Panc1 (cell line): Measurements from ENCODE around the gene CS. TPM values are rescaled to one million over a fixed set of nuclear protein-coding genes. Genes with fewer than 3 reads are reported as not detected.
A peak's percentile ranks its signal among the peaks of the same experiment; 100 is the strongest.

Experiments
- ATAC-seq: fragments of 200-7000 bp; cut with Tn5 transposase; 2 replicates; pipeline ENCODE4 v1.9.1; 2020; ENCODE audit warnings: mild to moderate bottlenecking, moderate library complexity
- BruUV-seq: library from RNA; stranded (reverse); fragments of 400-500 nt; replicated peaks from 2 replicates; lab custom pipeline; 2021; lab: Mats Ljungman, UMichigan
- CTCF ChIA-PET: fragments of 300-600 bp; sonication (Branson Sonifier 250); formaldehyde crosslinking; loops from one replicate; lab custom pipeline; 2022; ENCODE audit warnings: antibody characterized with exemption; lab: Charles Lee
- POLR2A ChIA-PET: fragments of 300-600 bp; sonication (Branson Sonifier 250); formaldehyde crosslinking; loops from one replicate; lab custom pipeline; 2022; ENCODE audit warnings: antibody characterized with exemption; lab: Charles Lee
- DNase-seq: peaks from one replicate; pipeline ENCODE4 v3.0.0-alpha.2; 2010; ENCODE audit warnings: low read depth, low spot score
- H3K27ac ChIP-seq: 2 replicates; pipeline ENCODE4 v1.5.1; 2011; ENCODE audit warnings: mild to moderate bottlenecking, low read length, inconsistent platforms
- H3K27me3 ChIP-seq: fragments of 200-500 bp; sonication (Bioruptor generic); 2 replicates; pipeline ENCODE4 v1.6.0; 2014; ENCODE audit warnings: low read length, inconsistent platforms; ENCODE audit not compliant: control insufficient read depth, insufficient read depth
- H3K36me3 ChIP-seq: fragments of 200-500 bp; sonication (Bioruptor generic); 2 replicates; pipeline ENCODE4 v1.5.1; 2014; ENCODE audit warnings: inconsistent platforms, mild to moderate bottlenecking, low read length, moderate library complexity; ENCODE audit not compliant: control insufficient read depth, insufficient read depth
- H3K4me1 ChIP-seq: 2 replicates; pipeline ENCODE4 v1.5.1; 2011; ENCODE audit warnings: inconsistent platforms, mild to moderate bottlenecking, low read length, moderate library complexity; ENCODE audit not compliant: control insufficient read depth, insufficient read depth
- H3K4me3 ChIP-seq, 2 experiments: 2 replicates each; pipeline ENCODE4 v1.5.1; 2011 to 2012; ENCODE audit warnings: low read depth in 2 of 2, low read length in 2 of 2, mild to moderate bottlenecking in 2 of 2, inconsistent platforms in 1 of 2, moderate library complexity in 1 of 2
- H3K9me3 ChIP-seq: fragments of 200-500 bp; sonication (Bioruptor generic); 2 replicates; pipeline ENCODE4 v1.5.1; 2014; ENCODE audit warnings: low read depth, mild to moderate bottlenecking, inconsistent platforms, low read length, moderate library complexity; ENCODE audit not compliant: control insufficient read depth, insufficient read depth
- POLR2AphosphoS5 ChIP-seq: IDR thresholded peaks from 2 replicates; pipeline ENCODE4 v1.6.1; 2012; ENCODE audit warnings: mild to moderate bottlenecking, low read depth, low read length, moderate library complexity
- REST ChIP-seq, 2 experiments: IDR thresholded peaks; 2 replicates each; pipeline ENCODE4 v1.6.1; 2011 to 2012; ENCODE audit warnings: low read depth in 2 of 2, control low read depth in 1 of 2, low read length in 1 of 2, mild to moderate bottlenecking in 1 of 2, moderate library complexity in 1 of 2; ENCODE audit not compliant: insufficient read depth in 1 of 2
- SIN3A ChIP-seq: IDR thresholded peaks from 2 replicates; pipeline ENCODE4 v1.6.1; 2012; ENCODE audit warnings: low read depth, mild to moderate bottlenecking, low read length, moderate library complexity, borderline replicate concordance; ENCODE audit not compliant: insufficient read depth
- TCF7L2 ChIP-seq: IDR thresholded peaks from 2 replicates; pipeline ENCODE4 v1.6.1; 2011; ENCODE audit warnings: mild to moderate bottlenecking, low read depth, low read length, inconsistent platforms
- in situ Hi-C: cut with HindIII; loops from 2 replicates; pipeline ENCODE4 v1.10.0; 2016; ENCODE audit warnings: low sequenced_read_pairs, low pct_unique_long_range_greater_than_20kb
- intact Hi-C: fragments of 100-400 bp; cut with micrococcal nuclease; formaldehyde crosslinking; loops from one replicate; pipeline ENCODE4 v1.10.0; 2022; ENCODE audit not compliant: unreplicated experiment
- total RNA-seq: library from RNA; stranded (reverse); gene quantifications from one replicate; pipeline ENCODE4 v1.2.1, GENCODE V29; 2021; ENCODE audit not compliant: unreplicated experiment
- TF ChIP-seq, protein P1 (sequence below): fragments of 450-650 bp; IDR thresholded peaks from 2 replicates; pipeline ENCODE4 v1.5.1; 2017; ENCODE audit warnings: mild to moderate bottlenecking

Gene CS
- total RNA-seq, 1 experiment from 2014 or later: 240 TPM

DNA sequence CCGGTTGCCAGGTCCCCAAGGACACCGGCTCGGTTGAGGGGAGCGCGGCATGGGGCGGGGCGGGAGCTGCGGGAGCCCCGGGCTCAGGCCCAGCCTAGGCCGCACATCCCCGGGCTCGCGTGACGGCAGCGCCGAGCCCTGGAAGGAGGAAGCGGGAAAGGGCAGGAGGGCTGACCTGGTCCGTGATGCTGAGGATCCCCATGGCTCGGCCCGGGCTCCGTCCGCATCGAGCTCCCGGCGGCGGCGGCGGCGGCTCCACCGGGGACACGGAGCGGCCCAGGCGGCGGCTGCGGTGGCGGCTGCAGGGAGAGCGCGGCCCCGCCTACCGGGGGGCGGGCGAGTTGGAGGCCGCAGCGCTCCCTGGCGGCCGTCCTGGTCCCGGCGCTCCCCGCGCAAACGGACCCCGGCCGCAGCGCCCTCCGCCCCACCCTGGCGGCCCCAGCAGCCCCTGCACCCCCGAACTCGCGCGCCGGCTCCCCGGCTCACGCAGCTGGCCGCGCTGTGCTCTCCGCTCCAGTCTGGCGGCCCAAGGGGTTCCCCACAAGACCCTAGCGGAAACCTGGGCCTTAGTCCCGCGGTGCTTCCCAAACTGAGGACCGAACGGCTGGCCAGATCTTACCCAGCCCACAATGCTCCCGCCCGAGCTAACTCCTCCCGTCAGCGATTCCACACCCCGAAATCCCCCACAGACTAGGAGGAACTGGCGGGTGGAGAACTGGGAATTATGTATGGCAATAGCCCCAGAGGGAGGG is 41.9 kb downstream of the CS start, which contains the start of gene ANKRD52:
Gene ANKRD52 (minus strand): TSS at position 317 of the 752 bp plus-strand sequence. CDS start 115 bp downstream, at position 202.
- H3K27ac ChIP-seq: peak within 1 kb of the TSS; percentile 86
- ChIA-PET POLR2A (no interaction called here), CTCF (interaction anchor here (0.6 kb wide), 3 partner anchors 8 to 305 kb away, joined by 3 read pairs; partner anchors contain the start of gene RNF41)
- H3K4me3 ChIP-seq: peak within 1 kb of the TSS; percentile 72 to 87
- TF ChIP-seq, protein P1, sequence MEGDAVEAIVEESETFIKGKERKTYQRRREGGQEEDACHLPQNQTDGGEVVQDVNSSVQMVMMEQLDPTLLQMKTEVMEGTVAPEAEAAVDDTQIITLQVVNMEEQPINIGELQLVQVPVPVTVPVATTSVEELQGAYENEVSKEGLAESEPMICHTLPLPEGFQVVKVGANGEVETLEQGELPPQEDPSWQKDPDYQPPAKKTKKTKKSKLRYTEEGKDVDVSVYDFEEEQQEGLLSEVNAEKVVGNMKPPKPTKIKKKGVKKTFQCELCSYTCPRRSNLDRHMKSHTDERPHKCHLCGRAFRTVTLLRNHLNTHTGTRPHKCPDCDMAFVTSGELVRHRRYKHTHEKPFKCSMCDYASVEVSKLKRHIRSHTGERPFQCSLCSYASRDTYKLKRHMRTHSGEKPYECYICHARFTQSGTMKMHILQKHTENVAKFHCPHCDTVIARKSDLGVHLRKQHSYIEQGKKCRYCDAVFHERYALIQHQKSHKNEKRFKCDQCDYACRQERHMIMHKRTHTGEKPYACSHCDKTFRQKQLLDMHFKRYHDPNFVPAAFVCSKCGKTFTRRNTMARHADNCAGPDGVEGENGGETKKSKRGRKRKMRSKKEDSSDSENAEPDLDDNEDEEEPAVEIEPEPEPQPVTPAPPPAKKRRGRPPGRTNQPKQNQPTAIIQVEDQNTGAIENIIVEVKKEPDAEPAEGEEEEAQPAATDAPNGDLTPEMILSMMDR: peak; percentile 97
- TF ChIP-seq TCF7L2: no peak
- peak; percentile 59; the same call in 1 of the 2 replicates for TF ChIP-seq POLR2AphosphoS5
- TF ChIP-seq SIN3A: peak; percentile 78; the same call in 1 of the 2 replicates
- intact Hi-C loops: no loop called here
- H3K4me1 ChIP-seq: peaks cover 10% of the 10 kb centered on the region
- peak; percentile 95 for ATAC-seq
- no peak for DNase-seq
- peaks cover 11% of the 10 kb centered on the region for H3K36me3 ChIP-seq
- no peaks in the 10 kb centered on the region for H3K9me3 ChIP-seq
- in situ Hi-C loops: no loop called here
- no TSS peak for BruUV-seq
- H3K27me3 ChIP-seq: no peaks in the 10 kb centered on the region

GRCh38 chr12:56257491-56258067 is 42.6 kb downstream of the CS start:
- peaks cover 14% of the 10 kb centered on the region for H3K36me3 ChIP-seq
- no TSS peak for BruUV-seq
- ChIA-PET POLR2A (no interaction called here), CTCF (interaction anchor here (0.6 kb wide), 3 partner anchors 9 to 306 kb away, joined by 3 read pairs; partner anchors contain the start of gene RNF41)
- no peaks in the 10 kb centered on the region for H3K9me3 ChIP-seq
- peak overlapping the region; percentile 85 for H3K27ac ChIP-seq
- DNase-seq (no peak), ATAC-seq (peak; percentile 58)
- no peaks in the 10 kb centered on the region for H3K27me3 ChIP-seq
- in situ Hi-C loops (no loop called here), intact Hi-C loops (no loop called here)
- peak overlapping the region; percentile 72 to 87 for H3K4me3 ChIP-seq
- TF ChIP-seq REST (IDR thresholded peaks at IDR 0.05; ENCODE audit: insufficient read depth in 1 of 2, low read depth in 2 of 2, low read length in 1 of 2): no peak
- TF ChIP-seq, protein P1: no peak
- no peak for TF ChIP-seq TCF7L2
- no peak for TF ChIP-seq POLR2AphosphoS5
- no peak for TF ChIP-seq SIN3A
- peaks cover 10% of the 10 kb centered on the region for H3K4me1 ChIP-seq
